Stimulated activated CD8-positive, alpha-beta memory T cell treated with anti-CD3 and anti-CD28 coated beads, Interleukin-15, amount 100 ng/mL, for 4 hours (primary cell): ENCODE data around the gene MILR1.
"Not testable (repeated sequence)": the region's sequence is repeated elsewhere in the genome, so short reads cannot be mapped to it uniquely, and the experiment has no call there.

Experiments
- DNase-seq, 2 donors: peaks; one replicate each; pipeline ENCODE4 v3.0.0-alpha.2; 2020; ENCODE audit warnings: low read depth in 2 of 2

MILR1 gene

DNA sequence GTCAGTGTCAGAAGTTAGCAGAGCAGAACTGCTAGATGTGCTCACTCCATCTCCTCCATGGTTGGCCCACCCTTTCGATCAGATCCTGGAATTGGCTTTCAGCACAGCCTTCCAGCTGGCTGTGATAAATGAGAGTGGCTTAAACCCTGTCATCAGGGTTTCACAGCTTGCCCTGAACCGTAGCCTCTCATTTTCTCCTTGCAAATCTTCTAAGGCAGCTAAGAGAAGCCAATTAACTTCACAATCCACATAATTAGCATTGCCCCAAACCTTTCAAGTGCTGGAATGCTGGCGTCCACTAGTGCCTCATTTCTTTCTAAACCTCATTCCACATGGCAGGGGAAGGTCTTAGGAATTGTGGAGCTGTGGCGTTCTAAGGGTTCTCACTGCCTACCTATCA is 21.7 kb downstream of the MILR1 start:
- no peak for DNase-seq

DNA sequence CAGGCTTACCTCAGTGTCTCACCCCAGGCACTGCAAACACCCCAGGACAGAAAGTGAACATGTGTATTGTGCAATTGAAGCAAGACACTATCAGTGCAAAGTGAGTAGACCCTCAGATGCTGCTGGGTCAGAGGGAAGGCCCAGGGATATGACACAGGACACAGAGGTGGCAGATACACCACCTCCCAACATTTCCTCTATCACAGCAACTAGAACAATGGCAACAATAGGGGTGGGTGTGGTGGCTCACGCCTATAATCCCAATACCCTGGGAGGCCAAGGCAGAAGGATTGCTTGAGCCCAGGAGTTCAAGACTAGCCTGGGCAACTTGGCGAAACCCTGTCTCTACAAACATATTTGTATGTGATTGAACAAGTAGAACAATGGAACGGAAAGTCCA is 22.5 kb downstream of the MILR1 start:
- no peak for DNase-seq

DNA sequence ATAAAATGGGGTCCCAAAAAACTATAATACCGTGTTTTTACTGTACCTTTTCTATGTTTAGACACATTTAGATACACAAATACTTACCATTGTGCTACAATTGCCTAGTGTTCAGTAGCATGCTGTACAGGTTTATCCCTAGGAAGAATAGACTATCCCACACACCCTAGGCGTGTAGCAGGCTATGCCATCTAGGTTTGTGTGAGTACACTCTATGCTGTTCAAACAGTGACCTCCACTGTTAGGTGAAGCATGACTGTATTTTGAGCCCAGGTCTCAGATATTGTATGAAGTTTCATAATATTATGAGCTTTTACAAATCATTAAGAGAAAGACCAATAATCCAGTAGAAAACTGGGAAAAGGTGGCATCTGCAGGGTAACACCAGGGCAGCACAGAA is 23.6 kb downstream of the MILR1 start:
- DNase-seq = no peak

DNA sequence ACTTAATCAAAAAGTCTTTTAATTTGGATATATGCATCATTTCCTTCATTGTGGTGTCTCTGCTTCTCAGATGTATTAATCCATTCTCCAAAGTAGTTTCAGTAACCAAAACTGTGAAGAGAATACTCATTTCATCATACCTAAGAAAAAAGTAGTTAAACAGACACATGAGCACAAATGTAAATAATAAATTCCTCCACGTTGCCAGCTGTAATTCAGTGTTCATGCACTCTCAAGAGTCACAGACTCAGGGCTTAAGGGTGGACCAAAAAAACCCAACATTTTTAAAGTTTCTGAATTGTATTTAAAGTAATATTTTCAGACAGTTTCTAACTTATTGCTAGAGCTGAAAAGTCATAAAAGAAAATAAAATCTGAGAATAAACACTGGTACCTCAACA is 28.9 kb downstream of the MILR1 start:
- no peak for DNase-seq

DNA sequence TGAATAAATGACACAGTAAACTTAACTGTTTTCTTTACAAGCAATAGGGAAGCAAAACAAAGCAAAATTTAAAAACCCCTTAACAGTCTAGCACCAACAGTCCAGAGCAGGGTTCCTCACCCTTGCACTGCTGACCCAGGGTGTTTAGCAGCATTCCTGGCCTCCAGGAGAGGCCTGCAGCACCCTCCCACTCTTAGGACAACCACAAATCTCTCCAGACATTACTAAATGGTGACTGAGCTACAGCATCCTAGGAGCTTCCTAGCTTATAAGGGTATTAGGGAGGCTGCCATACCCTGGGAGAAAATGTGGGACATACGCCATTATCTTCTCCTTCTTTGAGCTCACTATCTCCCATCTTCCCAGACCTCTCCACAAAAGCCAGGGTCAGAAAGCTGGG is 32.0 kb downstream of the MILR1 start:
- no peak for DNase-seq

DNA sequence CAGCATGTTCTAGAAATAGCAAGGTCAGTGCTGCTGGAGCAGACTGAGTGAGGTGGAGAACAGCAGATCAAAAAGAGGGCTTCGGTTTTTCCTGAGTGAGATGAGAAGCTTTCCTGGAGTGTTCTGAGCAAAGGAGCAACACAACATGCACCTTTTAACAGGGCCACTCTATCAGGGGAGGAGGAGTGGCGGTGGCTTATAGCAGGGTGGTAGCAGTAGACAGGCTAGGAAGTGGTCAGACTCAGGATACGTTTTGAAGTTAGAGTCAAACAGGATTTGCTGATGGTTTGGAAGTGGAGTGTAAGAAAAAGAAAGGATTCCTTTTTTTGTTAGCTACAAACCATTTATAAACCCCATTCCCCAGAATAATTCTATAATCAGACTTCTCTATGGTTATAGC is 35.5 kb downstream of the MILR1 start:
- DNase-seq = no peak

DNA sequence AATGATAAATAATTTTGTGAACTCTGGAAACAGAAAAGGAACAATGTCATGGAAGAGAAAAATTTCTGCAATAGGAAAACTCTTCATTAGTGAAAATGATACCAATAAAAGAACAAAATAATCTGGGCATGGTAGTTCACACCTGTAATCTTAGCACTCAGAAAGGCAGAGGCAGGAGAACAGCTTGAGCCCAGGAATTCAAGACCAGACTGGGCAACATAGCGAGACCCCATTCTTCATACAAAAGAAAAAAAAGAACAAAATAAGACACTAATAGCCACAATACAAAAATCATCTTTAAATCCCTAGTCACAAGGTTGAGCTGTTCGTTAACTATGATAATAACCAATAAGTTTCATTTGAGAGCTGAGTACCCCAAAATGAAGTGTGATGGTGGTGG is 39.4 kb downstream of the MILR1 start:
- DNase-seq = no peak

DNA sequence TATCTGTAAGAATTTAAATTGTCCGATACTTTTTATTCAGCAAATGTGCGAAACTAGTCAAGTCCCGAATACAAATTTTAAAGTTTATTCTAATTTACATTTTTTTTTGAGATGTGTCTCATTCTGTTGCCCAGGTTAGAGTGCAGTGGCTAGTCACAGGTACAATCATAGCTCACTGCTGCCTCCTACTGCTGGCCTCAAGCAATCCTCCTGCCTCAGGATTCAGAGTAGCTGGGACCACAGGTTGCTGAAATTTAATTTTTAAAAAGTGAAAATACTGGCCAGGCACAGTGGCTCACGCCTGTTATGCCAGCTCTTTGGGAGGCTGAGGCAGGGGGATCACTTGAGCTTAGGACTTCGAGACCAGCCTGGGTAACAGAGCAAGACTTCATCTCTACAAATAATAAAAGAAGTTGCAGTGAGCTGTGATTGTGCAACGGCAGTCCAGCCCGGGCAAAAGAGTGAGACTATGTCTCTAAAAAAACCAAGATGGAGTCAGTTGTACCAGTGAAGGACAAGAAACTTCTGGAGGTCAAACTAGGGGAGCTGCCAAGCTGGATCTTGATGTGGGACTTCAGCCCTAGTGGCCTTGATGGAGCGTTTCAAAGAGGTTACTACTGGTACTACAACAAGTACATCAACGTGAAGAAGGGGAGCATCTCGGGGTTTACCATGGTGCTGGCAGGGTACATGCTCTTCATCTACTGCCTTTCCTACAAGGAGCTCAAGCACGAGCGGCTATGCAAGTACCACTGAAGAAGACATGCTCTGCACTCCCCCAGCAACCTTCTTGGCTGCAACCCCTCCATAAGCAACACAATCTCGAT is 42.3 kb downstream of the MILR1 start:
- DNase-seq = no peak

DNA sequence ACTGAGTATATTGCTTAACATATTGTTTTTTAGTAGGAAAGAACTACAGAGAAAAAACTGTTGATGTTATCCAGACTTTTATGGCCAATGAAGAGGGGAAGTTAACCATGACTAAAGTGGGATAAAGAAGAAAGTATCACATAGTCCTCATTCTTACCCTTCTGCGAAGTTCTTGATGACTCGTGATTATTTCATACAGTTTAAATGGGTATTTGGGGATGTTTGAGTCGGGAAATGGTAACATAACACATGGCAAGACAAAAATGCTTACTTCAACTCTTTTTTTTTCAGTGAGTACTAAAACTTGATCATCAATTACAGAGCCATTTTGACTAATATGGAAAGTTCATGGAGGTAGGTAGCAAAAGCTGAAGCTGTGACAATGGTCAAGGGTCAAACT is 43.1 kb downstream of the MILR1 start:
- no peak for DNase-seq

DNA sequence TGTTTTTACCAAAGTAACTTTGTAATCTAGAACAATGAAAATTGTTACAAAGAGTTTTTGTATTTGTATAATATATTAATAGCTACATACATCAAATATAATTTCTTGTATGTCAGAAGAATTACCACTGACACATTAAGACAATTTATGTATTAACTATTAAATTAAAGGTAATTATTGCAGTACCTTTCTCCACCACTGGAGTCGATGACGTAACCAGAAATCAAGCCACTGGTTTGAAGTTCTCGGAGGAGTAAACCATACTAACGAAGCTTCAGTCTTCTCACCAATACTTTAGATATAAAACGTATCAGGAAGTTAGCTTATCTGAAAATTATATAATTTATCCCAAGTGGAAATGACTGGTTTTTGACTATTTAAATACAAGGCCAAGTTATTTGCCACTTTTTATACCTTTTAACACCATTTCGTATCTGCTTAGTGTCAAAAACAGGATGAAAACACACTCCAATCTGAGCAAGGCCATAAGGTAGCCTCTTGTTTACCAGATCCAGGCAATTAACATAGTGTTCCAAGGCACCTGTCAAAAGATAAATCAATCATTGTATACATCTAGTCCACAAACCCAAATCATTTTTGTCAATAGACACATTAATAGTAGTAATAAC is 43.7 kb downstream of the MILR1 start:
- no peak for DNase-seq

DNA sequence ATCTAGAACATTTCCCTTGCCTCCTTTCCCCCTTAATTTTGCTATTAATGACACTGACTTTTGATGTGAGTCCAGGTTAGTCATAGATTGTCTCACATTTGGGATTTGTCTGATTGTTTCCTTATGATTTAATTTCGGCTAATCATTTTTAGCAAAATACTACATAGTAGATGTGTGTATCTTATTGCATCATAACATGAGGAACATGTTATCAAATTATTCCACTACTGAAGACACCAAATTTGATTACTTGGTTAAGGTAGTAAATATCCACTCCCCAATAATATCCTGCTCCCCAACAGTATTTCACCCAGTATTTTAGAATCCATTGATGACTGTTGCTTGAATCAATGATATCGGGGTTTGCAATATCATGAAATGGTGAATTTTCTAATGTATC is 45.2 kb downstream of the MILR1 start:
- DNase-seq = no peak

DNA sequence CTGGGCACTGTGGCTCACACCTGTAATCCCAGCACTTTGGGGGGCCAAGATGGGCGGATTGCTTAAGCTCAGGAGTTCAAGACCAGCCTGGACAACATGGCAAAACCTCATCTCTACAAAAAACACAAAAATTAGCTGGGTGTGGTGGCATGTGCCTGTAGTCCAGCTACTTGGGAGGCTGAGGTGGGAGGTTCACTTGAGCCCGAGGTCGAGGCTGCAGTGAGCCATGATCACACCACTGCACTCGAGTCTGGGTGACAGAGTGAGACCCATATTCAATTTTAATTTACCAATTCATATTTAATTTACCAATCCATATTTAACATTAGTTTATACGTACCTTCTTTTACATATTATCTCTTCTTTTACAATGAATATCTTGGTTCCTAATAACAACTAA is 46.4 kb downstream of the MILR1 start:
- not testable (repeated sequence) for DNase-seq

DNA sequence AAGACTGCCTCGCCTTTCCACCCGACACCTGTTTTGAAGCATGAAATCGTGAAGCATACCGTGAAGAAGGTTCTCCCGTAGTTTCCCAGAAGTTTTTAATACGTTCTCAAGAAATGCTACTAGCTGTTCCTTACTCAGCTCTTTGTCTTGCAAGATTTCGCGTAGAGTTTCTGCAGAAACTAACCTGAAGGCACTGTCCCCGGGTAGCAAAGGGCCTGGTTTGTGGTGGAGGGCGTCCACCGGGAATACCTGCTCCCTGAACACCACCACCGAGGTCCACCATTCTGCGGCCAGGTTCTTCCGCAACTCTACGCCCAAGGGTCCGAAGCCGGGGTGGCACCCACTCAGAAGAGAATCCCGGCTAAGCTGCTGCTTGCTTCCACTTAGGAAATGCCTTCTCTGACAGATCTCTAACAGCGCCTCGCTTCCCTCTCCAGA is 47.5 kb downstream of the MILR1 start:
- DNase-seq = no peak

DNA sequence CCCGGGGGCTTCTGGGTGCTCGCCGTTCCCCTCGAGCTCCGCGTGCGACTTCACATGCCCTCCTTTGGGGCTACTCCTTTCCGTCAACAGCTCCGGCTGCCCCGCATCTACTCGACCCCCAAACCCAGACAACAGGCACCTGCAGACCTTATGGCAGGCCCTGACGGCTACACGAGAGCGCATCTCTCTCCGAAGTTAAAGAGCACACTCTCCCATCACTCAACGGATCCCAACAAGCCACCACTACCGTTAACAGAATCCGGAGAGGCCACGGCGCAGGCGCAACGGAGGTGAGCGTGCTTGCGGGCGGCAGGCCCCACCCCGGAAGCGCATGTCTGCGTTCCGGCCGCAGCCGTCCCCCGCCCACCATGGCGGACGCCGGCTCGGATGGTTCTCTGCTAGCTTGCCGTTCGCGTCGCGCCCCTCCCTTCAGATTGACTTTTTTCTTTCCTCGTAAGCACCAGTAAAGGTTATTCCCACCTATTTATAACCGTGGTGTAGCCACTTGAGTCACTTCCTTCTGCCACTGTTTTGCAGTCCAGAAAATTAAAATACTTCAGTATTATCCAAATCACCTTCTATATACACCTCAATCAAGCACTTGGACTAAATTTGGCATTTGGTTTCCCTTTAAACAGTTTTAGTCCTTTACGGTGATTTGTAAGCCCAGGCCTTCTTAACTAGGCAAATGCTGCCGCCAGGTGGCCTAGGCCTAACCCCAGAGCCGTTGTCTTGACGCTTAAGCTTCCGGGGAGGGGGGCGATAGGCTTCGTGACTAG is 48.1 kb downstream of the MILR1 start, which contains the start of gene POLG2:
TSS of gene POLG2 (minus strand) at position 269 of the 779 bp plus-strand sequence. CDS start at position 183, 86 bp downstream.
- DNase-seq = peak; percentile 87 to 91

DNA sequence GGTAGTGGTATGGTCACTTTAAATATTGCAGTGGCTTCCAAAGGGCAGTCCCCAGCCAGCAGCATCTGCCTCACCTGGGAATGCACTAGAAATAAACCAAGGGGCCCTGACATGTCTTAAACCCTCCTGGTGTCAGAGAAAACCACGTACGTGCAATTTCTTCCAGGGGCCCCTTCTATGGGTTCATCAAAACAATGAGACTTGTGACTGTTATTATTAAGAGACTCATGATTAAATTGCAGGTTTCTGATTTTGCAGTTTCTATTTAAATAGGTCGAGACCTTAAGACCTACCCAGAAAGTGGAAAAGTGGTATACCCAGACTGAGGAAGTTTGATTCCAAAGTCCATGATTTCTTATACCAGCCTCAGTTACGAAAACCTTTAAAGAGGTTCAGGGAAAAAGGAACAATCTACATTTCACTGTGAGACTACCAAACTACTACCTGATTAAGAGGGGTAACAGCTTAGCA is 48.7 kb downstream of the MILR1 start:
- no peak for DNase-seq

DNA sequence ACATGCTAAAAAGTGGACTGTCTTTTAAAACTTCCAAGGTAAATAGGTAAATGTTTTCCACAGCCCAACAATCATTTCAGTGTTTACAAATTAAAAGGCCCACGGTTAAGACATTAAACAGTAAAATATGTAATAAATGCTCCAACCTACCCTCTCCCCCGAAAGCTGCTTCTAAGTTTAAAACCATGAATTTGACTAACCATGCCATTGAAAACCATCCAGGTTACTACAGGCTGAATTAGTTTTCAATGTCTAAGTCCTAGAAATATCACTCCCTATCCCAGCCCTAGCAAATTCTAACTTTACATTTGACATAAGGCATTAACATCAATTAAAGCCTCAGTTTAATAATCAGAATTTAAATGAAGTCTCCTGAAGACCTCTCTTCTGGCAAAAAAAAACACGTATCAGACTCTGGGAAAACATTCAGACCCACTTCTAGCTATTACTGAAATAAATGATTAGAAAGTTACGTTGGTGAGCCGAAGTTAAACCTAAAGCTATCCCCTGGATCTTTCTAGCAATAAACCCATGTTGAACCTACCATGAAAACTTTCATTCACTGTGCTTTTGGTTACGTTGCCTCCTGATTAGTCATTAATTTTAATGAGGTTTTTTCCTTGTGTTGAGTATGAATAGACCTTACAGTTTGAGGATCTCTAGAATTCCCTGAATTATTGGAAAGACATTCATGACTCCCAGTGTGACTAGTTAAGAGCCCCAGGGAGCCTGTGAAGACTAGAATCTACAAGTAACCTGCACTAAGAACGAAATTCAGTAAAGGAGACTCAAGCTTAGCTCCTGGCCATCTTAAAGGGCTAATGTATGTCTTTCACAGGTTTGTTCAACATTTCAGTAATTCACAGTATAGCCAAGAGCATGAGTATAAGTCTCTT is 49.6 kb downstream of the MILR1 start:
- no peak for DNase-seq

DNA sequence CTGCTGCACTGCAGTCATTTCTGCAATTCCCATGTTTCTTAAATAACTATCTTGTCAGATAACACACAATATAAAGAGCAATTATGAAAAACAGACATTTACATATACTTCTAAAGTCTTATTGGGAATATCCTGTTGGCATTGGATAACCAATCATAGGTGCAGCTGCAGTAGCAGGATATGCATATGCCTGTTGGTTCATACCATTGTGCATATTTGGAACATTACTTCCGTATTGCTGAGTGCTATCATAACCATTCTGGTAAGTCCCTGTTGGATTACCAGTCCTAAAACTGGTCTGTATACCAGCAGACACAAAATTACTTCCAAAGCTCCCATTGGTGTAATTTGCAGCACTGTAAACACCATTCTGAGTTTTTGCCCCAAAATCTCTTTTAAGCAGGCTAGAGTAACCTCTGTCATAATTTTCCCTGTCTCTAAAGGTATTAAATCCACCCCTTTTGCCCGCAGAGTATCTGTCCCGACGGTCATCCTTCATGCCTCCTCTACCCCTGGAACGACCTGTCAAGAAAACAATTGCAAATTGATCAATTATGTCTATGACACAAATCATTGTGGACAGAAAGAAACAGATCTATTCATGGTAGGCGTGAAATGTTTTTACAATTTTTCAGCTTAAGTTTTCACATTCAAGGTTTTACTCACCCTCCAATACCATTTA is 51.0 kb downstream of the MILR1 start:
- DNase-seq = no peak

DNA sequence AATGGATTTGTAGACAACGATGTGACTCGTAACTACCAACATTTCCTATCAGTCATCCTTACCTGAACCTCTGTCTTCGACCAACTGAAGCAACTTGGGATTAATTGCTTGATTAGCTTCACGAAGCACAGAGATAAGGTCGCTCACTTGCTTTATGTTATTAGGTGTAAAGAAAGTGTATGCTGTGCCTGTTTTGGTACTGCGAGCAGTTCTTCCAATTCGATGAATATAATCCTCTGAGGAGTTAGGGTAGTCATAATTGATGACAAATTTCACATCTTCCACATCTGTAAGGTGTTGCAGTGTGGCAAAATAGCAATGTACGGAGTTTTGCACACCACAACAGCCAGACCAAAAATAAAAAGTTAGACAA is 51.6 kb downstream of the MILR1 start:
- no peak for DNase-seq

DNA sequence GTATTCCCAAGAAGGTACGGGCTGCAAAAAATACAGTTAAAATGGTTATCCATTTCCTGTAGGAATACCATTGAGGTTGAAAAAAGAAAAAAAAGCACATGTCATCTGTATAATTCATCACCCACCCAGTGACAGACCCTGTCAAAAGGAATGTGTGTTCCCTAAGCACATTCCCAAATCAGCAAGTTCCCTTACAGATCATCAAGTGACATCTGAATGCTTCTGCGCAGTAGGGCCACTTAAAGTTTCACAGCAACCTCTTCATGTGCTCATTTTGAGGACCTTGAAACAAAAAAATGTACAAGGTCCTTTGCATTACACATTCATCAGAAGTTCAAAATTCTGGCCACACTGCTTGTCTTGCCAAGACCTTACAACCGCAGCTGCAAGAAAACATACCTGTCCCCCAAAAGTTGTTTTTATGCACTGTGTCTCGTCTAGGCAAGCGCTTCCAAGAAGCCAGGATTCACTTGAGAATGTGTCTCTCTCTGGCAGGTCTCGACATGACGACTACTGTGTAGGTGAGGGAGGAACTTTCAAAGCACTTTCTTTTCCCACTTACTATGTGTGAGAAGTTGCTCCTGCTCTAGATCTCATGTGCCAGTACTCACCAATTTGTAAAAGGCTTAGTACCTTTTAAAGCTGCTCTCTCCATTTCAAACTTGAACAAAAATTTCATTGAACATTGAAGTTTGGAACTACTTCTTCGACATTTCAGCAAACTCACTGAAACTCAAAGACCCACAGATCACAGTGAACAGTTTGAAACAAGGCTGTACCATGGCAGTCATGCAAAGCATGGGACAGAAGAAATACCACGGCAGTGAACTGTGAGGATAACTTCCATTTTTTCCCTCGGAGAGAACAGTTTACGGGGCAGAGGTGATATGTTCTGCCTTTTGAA is 52.2 kb downstream of the MILR1 start:
- DNase-seq = no peak

DNA sequence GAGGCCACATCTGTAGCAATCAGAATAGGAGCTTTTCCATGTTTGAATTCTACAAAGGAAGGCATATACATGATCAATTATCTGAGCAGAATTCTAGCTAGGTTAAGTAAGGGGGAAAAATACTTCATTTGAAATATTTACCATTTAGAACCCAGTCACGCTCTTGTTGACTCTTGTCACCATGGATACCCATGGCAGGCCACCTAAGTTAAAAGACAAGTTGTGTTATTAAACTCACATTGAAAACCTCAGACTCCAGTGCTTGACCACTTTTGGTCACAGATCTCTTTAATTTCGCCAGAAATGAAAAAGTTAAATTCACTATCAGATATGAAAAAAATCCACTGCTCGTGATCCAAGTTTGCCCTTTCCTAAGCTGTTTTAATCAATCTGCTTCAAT is 53.1 kb downstream of the MILR1 start:
- no peak for DNase-seq
